GM21786 (cell line): ENCODE measurements around the gene SNAPC5.
"Not testable (repeated sequence)": the region's sequence is repeated elsewhere in the genome, so short reads cannot be mapped to it uniquely, and the experiment has no call there.

Source experiments
- ATAC-seq: cut with Tn5 transposase; IDR thresholded peaks from one replicate; pipeline ENCODE4 v1.9.1; 2021; ENCODE audit not compliant: unreplicated experiment

SNAPC5 gene, protein sequence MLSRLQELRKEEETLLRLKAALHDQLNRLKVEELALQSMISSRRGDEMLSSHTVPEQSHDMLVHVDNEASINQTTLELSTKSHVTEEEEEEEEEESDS

DNA sequence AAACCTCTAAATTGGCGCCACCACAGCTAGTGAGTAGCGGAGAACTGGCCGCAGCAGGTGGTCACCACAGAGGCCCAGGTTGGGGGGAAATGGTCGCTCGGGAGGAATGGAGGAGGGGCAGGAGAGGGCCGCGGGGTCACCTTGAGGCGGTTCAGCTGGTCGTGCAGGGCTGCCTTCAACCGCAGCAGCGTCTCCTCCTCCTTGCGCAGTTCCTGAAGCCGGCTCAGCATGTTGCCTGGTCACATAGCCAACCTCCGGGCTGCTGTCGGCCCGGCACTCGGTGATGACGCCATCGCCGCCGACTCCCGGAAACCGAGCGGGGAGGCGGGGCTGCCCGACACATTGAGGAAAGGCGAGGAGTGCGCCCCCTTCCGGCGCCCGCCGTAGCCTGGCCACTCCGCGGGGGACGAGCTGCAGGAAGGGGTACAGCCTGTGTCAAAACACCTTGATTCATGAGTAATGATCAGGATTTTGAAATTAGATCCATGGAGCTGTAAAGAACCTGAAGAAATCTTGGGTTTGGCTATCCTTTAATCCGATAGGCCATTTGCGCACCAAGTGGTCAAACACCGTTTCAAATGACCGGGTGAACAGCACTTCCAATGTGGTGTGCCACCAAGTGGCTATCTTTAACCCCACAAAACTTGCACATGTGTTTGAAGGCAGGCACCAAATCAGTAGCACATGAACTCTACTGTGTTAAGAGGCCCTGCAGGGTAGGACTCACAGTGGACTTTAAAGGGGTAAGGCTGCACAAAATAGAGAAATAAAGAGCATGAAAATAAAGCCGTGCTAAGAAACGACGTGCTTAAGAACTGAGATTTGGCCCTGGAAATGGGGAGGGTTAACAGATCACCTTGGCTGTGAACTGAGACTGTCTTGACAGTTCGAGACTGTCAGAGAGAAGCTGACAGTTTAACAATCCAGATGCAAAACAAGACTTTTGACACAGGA lies at the start of gene SNAPC5:
SNAPC5 (minus strand) TSS at position 261 of the 954 bp plus-strand sequence; CDS start at position 230, 31 bp downstream.
- peak; percentile 77 for ATAC-seq

DNA sequence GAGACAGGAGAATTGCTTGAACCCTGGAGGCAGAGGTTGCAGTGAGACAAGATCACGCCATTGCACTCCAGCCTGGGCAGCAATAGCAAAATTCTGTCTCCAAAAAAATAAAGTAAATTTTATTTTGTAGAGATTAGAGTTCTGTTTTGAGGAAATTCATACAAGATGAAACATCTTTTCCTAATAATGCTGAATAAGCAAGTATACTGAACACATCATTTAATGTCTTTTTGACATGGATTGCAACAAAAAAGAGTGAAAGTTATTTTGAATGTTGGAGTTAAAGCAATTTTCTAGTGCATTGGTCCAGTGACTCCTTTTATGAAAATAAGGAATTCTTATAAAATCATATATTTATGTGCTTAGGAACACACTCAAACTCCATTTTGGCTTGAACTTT lies 47.7 kb upstream of the SNAPC5 start:
- no peak for ATAC-seq

- no peak for ATAC-seq
Measured at GRCh38 chr15:66542896-66543295, 45.3 kb upstream of the SNAPC5 start.

GRCh38 chr15:66535056-66535455 lies 37.5 kb upstream of the SNAPC5 start:
- ATAC-seq = no peak

- no peak for ATAC-seq
Measured at GRCh38 chr15:66524838-66525237, 27.3 kb upstream of the SNAPC5 start.

GRCh38 chr15:66523926-66524325 lies 26.4 kb upstream of the SNAPC5 start:
- no peak for ATAC-seq

- ATAC-seq = no peak
Measured at GRCh38 chr15:66515901-66516322, 18.4 kb upstream of the SNAPC5 start.

GRCh38 chr15:66514586-66514985 lies 17.0 kb upstream of the SNAPC5 start:
- no peak for ATAC-seq

DNA sequence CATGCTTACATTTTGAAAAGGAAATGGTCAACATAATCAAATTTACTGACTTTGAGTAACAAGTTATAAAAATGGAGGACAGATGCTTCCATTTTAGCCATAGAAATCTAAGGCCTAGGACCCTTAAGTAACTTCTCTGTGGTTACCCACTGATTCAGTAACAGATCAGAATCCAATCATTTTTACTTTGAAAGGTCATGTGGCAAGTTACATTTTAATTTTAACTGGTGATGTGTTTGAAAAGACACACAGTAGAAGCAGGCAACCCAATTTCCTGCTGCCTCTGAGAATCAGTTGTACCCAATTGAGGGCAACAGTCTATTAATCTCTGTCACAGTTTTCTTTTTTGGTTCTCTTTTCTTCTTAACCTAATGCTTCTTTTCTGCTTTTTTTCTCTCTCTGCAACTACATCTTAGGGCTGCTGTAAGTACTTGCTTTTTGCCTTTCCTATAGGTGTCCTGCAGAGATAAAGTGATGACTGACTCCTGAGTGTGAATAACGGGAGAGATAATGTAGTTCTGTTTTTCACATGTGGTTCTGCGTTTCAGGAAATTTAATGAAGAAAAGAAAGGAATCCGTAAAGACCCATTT lies 10.8 kb upstream of the SNAPC5 start:
- no peak for ATAC-seq

DNA sequence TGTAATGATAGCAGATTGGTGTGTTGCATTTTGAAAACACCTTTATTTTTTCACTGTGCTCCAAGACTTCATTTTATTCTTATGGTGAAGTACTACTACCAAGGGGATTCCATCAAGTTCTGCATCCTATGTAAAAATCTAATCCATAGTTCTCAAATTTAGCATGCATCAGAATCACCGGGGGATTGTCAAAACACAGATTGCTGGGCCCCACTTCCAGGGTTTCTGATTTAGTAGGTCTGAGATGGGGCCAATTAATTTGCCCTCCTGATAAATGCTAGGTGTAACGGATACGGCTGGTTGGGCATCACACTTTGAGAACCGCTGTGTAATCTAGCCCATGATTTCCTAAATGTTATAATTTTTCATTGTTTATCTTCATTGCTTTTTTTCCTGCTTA lies 8.3 kb upstream of the SNAPC5 start:
- ATAC-seq = no peak

DNA sequence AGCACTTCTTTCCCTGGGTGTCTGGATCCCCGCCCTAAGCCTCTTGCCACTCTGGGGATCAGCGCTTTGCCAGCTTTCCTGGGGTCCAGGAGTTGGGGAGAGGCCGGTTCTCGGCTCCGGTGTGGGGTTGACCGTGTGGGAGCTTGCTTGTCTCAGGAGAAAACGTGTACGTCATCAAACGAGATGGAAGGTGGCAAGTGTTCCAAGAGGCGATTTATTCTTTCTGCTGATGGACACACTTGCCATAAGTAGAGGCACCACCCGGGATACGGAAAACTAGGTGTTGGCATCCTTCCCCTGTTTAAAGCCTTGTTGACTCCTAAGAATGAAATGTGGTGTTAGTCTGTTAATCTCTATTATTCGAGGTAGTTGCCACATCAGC lies 7.9 kb upstream of the SNAPC5 start:
- peak; percentile 18 for ATAC-seq

DNA sequence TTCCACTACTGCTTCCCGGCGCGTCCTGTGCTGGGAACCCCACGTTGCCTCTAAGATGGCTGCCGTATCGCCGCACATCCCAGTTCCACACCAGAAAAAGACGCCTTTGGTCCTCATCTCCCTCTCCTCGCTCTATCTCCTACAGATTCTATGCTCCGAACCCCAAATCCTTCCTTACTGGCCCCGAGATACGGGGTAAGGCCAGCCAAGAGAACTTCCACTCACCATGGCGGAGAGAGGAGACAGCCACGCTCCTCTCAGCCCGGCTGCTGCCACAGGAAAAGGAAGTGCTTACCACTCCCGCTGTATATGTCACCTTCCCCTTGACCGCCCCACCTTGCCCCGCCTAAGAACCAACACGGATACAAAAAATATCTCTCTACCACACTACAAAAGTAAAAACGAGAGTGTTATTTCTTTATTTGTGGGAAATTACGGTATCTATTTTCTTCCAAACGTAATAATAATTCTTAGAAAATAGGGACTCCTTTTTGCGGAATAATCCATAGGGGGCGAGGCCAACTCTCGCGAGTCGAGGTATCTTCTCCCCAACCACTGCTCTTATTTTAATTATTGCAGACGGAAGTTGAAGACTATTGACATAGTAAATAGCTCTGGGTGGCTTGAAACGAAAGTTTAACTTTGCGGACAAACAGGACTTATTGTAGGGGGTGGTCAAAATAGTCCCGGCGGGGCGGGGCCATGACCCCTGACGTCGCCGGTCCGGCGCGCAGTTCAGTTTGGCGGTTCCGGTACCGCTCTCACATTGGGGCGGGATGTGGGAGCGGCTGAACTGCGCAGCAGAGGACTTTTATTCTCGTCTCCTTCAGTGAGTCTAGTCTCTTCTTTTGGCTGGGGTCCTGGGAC lies 7.2 kb upstream of the SNAPC5 start, which contains the start of the genes RPL4 and ZWILCH:
RPL4 (minus strand) TSS at position 293 of the 867 bp plus-strand sequence; CDS start at position 228, 65 bp downstream.
ZWILCH (plus strand) TSS at position 764 of the 867 bp plus-strand sequence; CDS start at position 777, 13 bp downstream.
- peak; percentile 79 for ATAC-seq

DNA sequence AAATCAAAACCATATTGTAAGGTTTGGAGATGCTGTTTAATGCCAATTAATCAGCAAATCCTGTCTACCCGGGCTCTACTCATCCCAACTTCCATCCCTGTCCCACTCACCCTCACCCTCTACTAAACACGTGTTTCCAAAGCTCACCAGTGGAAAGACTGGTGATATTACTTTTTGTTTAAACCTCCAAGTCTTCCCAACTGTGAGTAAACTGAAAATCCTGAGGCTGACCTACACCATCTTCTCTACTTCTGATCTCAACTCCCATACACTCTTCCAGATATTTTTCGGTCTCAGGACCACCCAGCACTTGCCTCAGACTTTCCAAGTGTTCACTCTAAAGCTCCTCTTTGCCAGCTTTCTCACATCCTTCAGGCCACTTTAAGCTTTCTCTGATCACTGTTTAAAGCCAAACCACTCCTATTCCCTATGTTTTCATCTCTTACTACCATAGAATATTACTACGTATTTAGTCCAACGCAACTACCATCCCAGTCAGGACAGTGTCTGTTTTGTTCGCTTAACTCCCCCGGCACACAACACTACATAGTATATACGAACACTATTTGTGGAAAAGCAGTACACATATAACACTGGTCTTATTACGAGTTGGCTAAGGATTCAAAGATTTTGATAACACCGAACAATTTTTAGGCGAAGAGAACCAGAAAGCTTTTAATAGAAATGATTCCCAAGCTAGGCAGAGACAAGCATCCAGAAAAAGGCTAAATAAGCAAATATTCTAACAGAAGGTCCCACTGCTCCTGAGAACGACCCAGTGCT lies 6.4 kb upstream of the SNAPC5 start:
- no peak for ATAC-seq

- not testable (repeated sequence) for ATAC-seq
Measured at GRCh38 chr15:66503041-66503648, 5.6 kb upstream of the SNAPC5 start.

DNA sequence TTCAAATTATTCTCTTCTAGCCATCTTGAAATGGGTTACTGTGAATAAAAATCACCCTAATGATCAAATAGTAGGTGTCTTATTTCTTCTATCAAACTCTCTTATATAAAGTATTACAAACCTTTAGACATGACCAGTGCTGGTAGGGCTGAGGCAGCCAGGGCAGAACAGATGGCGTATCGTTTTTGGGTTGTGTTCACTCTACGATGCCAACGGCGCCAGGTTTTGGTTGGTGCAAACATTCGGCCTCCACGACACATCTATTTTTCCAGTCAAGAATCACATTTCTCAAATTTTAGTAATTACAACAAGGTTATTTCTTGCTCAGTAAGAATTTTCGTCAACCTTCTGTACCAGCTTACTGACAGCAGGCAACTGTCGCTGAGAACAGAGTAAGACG lies 4.9 kb upstream of the SNAPC5 start:
- ATAC-seq = no peak

DNA sequence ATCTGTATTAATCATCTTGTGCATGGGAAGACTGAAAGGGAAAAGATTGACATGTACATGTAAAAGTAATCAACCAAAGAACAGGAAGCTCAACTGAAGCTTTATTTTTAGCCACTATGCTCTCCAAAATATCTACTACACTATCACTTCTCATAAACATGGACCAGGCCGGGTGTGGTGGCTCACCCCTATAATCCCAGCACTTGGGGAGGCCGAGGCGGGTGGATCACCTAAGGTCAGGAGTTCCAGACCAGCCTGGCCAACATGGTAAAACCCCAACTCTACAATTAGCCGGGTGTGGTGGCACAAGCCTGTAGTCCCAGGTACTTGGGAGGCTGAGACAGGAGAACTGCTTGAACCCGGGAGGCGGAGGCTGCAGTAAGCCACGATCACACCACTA lies 2.8 kb upstream of the SNAPC5 start:
- not testable (repeated sequence) for ATAC-seq

DNA sequence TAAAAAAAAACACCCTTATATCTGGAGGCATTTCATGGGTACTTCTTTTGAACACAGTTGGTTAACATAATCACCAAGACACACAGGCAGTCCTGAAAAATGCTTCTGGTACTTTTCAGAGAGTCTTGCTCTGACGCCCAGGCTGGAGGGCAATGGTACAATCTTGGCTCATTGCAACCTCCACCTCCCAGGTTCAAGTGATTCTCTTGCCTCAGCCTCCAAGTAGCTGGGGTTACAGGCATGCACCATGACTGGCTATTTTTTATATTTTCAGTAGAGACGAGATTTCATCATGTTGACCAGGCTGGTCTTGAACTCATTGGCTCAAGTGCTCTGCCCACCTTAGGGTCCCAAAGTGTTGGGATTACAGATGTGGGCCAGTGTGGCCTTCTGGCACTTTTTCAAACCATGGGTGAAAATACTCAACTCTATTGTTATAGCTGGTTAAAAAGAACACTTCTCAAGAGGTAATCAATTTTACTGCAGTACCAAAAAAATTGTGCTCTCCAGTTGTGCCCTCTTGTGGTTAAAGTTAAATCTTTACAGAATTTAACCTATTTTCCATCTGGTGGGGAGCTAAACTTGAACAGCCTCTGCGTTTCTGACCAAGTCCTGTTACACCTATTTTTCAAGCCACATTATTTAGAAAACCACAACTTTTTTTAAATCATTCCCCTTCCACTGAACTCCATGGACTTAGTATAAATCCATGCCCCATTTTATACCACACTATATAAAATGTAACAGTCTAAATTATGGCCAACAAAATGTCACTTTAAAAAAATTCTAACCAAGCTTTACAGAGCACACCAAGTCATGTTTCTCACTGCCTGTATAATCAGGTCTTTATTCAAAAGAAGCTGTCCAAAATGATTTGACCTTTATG lies 1.2 kb upstream of the SNAPC5 start:
- no peak for ATAC-seq

DNA sequence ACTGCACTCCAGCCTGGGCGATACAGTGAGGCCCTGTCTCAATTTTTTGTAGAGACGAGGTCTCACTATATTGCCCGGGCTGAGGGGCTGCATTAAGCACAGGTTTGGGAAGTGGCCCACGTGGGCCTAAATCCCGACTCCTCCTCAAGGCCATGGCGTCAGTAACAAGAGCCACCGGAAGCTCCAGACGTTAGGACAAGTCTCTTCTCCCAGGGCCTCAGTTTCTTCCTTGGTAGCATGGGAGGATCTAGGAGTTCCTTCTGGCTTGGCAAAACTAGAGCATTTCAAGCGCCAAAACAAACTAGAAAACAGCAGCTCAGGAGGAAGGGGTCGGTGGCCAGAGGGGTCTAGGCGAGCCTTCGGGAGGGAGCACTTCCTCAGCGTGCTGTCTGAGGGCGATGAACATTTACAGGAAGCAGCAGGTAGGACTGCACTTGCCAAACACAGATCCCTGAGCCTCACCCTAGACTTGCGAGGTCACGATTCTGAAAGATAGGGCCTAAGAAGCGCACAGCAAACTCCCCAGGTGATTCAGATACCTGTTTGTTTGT lies 536 bp downstream of the SNAPC5 start:
- peak; percentile 10 for ATAC-seq
